Renal pelvis (tissue), 4 donors: Measurements from ENCODE around the gene FAM193A. TPM values are rescaled to one million over a fixed set of nuclear protein-coding genes. Genes with fewer than 3 reads are reported as not detected.
"Not testable (repeated sequence)": the region's sequence is repeated elsewhere in the genome, so short reads cannot be mapped to it uniquely, and the experiment has no call there.

ENCODE experiments used
- DNase-seq: peaks from one replicate; pipeline ENCODE4 v3.0.0-alpha.2; 2013
- polyA plus RNA-seq, 3 donors: library from polyadenylated mRNA; unstranded; fragments of 120-200 nt; gene quantifications; one replicate each; pipeline ENCODE4 v1.2.1, GENCODE V29; 2013; ENCODE audit not compliant: insufficient read length in 3 of 3

The FAM193A gene
- polyA plus RNA-seq, 3 donors: 28.7 to 30.5 (median 28.9) TPM

DNA sequence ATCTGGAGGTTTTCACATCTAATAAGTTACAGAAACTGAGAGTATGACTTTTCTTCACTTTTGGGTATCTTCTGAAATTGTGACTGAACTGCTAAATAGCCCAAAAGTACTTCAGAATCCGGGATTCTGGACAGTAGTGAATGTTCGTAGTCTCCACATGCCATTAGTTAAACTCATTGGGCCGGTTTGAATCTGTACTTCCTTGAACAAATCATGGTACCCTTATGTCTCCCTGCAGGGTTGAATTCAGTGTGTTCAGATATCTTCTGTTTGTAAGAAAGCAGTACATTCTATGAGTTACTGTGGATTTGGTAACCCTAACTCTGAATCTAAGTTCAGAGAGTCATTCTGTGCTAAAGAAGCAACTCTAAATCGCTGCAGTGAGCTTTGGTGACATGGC lies 33.6 kb downstream of the FAM193A start:
- no peak for DNase-seq

GRCh38 chr4:2570551-2571222 lies 34.2 kb downstream of the FAM193A start:
- peak; percentile 11 for DNase-seq

DNA sequence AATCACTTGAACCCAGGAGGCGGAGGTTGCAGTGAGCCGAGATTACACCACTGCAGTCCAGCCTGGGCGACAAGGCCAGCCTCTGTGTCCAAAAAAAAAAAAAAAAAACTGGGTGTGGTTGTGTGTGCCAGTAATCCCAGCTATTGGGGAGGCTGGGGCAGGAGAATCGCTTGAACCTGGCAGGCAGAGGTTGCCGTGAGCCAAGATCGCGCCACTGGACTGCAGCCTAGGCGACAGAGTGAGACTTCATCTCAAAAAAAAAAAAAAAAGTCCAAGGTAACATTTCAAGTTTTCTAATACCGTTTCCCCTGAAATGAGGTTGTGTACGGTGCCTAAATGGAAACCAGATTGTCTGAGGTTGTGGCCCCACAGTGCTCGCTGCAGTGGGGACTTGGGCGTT lies 35.6 kb downstream of the FAM193A start:
- DNase-seq: no peak

DNA sequence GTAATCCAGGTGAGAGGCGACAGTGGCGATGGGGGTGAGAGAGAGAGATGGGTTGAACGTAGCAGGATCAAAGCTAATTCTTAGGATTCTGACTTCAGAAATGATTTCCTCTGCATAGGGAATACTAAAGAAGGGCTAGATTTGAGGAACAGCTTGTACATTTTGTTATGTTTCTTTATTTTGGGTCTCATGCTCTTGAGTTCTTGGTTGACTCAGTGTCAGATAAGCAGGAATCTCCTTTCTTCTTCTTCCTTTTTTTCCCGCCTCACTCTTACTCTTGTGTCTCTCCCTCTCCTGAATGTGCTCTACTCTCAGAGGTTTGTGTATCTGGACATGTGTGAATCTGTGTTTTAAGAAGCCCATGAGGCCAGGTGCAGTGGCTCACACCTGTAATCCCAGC lies 36.4 kb downstream of the FAM193A start:
- no peak for DNase-seq

- DNase-seq: no peak
Measured at GRCh38 chr4:2574009-2574408, 37.6 kb downstream of the FAM193A start.

DNA sequence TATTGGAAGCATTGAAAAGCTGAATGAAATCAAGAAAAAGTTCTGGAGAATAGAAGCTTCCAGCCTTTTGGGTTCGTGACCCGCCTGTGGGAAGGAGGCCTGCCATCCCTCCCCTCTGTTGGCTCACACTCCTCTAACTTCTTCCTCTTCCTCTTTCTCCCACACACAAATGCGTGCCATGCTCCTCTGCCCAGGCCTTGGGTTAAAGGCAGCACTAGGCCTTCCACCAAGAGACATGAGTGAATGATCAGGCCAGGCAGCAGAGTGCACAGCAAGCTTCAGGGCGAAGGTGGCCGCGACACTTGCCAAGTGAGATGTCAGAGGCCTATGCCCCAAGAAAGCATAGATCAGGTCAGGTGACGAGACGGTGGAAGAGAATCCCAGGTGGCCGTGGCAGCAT lies 38.4 kb downstream of the FAM193A start:
- DNase-seq: no peak

DNA sequence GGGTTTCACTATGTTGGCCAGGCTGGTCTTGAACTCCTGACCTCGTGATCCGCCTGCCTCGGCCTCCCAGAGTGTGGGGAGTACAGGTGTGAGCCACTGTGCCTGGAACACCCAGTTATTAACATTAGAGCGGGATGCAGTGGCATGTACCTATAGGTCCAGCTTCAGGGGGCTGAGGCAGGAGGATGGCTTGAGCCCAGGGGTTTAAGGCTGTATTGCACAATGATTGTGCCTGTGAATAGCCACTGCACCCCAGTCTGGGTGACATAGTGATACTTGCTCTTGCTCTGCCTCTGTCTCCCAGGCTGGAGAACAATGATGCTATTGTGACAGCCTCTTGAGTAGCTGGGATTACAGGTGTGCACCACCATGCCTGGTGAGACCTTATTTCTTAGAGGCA lies 39.8 kb downstream of the FAM193A start:
- DNase-seq: no peak

GRCh38 chr4:2578106-2578505 lies 41.7 kb downstream of the FAM193A start:
- DNase-seq: no peak

GRCh38 chr4:2579910-2580309 lies 43.5 kb downstream of the FAM193A start:
- no peak for DNase-seq

DNA sequence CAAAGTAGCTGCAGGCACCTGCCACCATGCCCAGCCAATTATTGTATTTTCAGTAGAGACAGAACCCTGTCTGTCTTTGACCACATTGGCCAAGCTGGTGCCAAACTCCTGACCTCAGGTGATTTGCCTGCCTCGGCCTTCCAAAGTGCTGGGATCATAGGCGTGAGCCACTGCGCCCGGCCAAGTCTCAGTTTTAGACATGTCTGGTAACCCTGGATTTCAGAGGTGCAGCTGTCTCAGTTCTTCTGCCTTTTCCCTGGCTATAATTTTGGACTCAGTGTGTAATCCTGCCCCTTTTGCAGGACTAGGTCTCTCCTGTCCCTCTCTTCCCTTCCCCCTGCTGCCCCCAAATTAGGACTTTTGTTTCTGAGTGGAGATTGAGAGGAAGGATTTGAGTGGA lies 46.6 kb downstream of the FAM193A start:
- DNase-seq: no peak

- DNase-seq: no peak
Measured at GRCh38 chr4:2583517-2583916, 47.1 kb downstream of the FAM193A start.

- no peak for DNase-seq
Measured at GRCh38 chr4:2586502-2586901, 50.1 kb downstream of the FAM193A start.

DNA sequence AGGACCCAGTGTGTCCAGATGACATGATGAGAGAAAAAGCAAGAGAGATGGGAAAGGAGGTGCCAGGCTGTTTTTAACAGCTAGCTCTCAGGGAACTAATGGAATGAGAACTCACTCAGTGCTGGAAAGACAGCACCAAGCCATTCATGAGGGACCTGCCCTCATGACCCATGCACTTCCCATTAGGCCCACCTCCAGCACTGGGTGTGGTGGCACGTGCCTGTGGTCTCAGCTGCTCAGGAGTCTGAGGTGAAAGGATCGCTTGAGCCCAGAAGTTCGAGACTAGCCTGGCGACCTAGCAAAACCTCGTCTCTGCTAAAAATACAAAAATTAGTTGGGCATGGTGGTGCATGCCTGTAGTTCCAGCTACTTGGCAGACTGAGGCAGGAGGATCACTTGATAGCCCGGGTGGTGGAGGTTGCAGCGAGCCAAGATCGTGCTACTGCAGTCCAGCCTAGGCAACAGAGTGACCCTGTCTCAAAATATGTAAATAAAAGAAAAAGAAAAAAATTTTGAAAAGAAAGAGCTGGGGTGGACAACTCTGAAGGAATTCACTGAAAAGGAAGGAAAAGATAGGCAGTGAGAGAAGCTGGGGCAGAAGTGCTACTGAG lies 50.9 kb downstream of the FAM193A start:
- no peak for DNase-seq

- DNase-seq: no peak
Measured at GRCh38 chr4:2588259-2588658, 51.8 kb downstream of the FAM193A start.

- DNase-seq: no peak
Measured at GRCh38 chr4:2591189-2591588, 54.7 kb downstream of the FAM193A start.

DNA sequence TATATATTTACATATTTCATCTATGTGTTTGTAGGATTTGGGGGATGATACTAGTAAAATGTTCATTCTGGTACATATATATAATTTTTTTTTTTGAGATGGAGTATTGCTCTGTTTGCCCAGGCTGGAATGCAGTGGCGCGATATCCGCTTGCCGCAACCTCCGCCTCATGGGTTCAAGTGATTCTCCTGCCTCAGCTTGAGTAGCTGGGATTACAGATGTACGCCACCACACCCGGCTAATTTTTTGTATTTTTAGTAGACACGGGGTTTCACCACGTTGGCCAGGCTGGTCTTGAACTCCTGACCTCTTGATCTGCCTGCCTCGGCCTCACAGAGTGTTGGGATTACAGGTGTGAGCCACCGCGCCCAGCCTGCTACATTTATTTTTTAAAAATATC lies 55.6 kb downstream of the FAM193A start:
- DNase-seq: not testable (repeated sequence)

DNA sequence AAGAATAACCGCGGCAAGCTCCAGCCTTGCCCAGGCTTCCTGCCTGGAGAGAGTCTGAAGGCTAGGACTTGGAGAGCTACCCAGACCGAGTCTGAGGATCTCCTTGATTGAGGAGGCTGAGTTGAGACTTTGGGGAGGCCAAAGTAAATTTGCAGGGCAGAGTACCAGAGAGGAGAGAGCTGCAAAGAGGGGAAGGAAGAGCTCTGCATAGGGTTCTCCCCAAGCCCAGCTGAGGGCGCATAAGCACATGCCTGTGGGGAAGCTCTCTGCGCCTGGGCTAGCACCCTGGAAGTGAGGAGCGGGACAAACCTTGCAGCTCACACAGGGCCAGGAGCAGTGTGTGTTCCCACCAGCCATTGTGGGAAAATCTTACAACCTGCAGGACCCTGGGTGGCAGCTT lies 56.1 kb downstream of the FAM193A start:
- no peak for DNase-seq

DNA sequence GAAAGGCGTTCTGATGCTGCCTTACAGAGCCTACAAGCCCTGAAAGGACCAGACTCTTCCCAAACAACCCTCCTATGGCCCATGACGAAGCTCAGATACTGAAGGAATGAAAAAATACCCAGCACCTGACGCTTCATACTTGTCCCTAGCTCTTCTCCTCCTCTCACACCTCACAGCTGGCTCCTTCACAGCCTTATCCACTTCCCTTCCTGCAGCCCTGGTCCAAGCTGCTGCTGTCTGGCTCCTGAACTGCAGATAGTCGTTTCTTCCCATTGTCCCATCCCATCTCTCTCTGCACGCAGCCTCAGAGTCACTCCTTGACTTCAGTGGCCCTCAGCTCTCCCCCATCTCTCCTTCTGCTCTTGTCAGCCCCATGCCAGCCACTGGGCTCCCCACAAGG lies 56.6 kb downstream of the FAM193A start:
- DNase-seq: no peak

- DNase-seq: no peak
Measured at GRCh38 chr4:2595436-2595835, 59.0 kb downstream of the FAM193A start.

- no peak for DNase-seq
Measured at GRCh38 chr4:2595952-2596552, 59.6 kb downstream of the FAM193A start.

- DNase-seq: no peak
Measured at GRCh38 chr4:2596611-2597010, 60.2 kb downstream of the FAM193A start.

DNA sequence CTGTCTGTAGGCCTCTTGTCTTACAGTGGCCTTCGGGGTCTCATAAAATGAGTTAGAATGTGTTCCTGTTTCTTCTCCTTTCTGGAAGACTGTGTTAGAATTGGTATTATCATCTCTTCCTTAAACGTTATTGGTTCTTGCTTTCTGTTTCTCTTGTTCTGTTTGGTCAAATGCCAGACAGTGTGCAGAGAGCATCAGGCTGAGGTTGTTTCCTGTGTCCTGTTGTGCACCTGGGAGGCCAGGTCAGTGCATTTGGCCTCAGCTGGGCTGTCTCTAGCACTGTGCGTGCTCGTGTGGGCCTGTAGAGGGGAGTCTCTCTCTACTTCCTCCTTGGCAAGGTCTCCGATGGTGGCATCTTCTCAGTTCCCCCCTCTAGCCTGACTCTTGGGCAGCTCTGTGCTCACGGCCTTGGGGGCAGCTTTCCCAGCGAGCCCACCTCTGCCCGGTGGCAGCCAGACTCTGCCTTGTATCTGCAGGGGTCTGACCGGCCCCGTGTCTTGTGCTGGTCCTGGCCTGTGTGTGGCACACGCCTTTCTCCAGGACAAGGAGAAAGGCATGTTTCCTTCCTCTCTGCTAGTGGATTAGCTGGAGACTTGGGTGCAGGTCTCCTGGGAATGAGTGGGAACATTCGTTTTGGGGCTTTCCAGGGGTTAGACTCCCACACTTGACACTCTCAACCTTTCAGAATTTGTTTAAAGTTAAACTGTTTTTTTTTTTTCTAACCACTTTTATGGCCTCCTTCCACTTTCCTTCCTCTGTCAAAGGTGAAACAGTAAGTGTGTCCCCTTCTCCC lies 62.3 kb downstream of the FAM193A start:
- no peak for DNase-seq

GRCh38 chr4:2599304-2599654 lies 62.8 kb downstream of the FAM193A start:
- DNase-seq: no peak
